ENCODE data around the gene SMIM20.
"Not testable (repeated sequence)": the region's sequence is repeated elsewhere in the genome, so short reads cannot be mapped to it uniquely, and the experiment has no call there.

The SMIM20 gene

DNA sequence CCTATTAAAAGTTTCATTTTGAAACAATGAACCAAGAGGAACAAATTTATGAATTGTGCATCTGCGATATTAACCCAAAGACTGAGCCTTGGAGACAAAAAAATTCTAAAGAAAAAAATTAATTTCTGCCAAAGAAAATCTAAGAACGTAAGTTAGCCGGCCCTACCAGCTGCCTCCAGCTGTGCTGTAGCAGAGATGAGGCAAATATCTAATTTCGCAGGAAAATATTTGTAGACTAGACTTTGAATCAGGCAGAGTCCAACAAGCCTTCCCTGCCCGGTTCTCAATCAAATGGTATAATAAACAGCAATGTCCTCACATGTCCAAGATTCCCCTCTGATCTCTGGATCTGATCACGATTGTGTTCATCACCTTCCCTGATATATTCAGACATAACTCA is 21.2 kb upstream of the SMIM20 start:
- H3K9me3 ChIP-seq (ENCODE audit: control insufficient read depth, insufficient read depth, low read length) = no peaks in the 10 kb centered on the region
- H3K27me3 ChIP-seq (ENCODE audit: control insufficient read depth, insufficient read depth, low read length) = no peaks in the 10 kb centered on the region
- no peak overlapping the region for H3K4me3 ChIP-seq (ENCODE audit: low read depth, low read length)
- peaks cover 22% of the 10 kb centered on the region for H3K4me1 ChIP-seq (ENCODE audit: control insufficient read depth, insufficient read depth, low read length)
- H3K27ac ChIP-seq (ENCODE audit: low read depth, low read length) = no peak overlapping the region
- H3K36me3 ChIP-seq (ENCODE audit: control insufficient read depth, insufficient read depth, low read length) = no peaks in the 10 kb centered on the region
- H3K9ac ChIP-seq (ENCODE audit: low read depth, low read length) = no peak overlapping the region

DNA sequence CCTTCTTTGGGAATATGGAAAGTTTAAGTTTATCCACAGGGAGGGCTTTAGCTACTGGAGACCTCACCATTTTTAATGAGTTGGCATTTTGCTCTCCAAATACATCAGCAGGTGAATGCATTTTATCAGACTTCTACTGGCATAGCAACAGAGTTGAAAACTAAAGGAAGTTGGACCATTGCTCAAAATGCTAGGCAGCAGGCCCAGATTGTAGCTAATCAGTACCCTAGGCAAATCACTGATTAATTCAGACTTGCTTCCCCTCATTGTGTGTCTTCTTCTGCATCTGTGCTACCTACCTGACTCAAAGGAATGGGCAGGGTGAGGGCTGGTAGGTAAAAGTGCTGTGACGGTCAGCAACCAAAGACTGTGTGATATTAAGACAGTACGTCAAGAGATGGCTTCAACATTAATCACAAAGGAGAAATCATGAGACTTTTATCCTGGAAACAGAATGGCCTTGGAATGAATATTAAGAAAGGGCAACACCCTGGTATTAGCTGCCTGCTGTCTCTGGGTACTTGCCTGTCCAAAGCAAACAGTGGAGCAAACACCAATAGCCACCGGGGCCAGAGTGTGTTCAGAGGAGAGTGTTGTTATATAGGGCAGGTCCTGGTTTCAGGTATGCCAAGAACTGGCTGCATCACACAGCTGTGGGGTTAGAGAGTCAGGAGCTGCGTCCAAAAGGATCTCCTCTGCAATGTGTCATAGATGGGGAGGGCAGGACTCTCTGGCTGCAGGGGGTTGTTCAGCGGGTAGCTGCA is 17.1 kb upstream of the SMIM20 start:
- Histone ChIP-seq H3K9me3 (ENCODE audit: control insufficient read depth, insufficient read depth, low read length) (no peaks in the 10 kb centered on the region), H3K4me1 (ENCODE audit: control insufficient read depth, insufficient read depth, low read length) (peaks cover 6% of the 10 kb centered on the region), H3K4me3 (ENCODE audit: low read depth, low read length) (no peak overlapping the region), H3K27ac (ENCODE audit: low read depth, low read length) (no peak overlapping the region), H3K36me3 (ENCODE audit: control insufficient read depth, insufficient read depth, low read length) (no peaks in the 10 kb centered on the region), H3K9ac (ENCODE audit: low read depth, low read length) (no peak overlapping the region), H3K27me3 (ENCODE audit: control insufficient read depth, insufficient read depth, low read length) (no peaks in the 10 kb centered on the region)

DNA sequence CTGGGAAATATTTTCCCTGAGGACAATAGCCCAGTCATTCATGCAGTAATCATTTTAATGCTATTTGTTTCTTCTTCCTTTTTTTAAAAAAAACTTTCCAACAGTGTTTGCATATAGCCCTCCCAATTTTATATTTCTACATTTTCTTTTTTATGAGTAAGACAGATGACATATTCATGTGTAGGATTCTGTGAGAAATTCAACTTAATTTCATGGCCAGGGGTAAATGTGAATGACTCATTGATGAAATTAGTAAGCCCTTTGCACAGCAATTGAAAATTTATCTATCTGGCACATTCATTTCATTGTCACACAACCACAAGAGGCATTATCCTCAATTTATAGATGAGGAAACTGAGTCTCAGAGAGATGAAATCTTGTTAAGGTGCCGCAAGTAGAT is 13.7 kb upstream of the SMIM20 start:
- H3K36me3 ChIP-seq (ENCODE audit: control insufficient read depth, insufficient read depth, low read length) = no peaks in the 10 kb centered on the region
- no peak overlapping the region for H3K27ac ChIP-seq (ENCODE audit: low read depth, low read length)
- no peak overlapping the region for H3K4me3 ChIP-seq (ENCODE audit: low read depth, low read length)
- no peaks in the 10 kb centered on the region for H3K27me3 ChIP-seq (ENCODE audit: control insufficient read depth, insufficient read depth, low read length)
- H3K4me1 ChIP-seq (ENCODE audit: control insufficient read depth, insufficient read depth, low read length) = 0 out of 2 replicates have a peak, but pooled peaks cover 4% of the 10 kb centered on the region
- H3K9me3 ChIP-seq (ENCODE audit: control insufficient read depth, insufficient read depth, low read length) = no peaks in the 10 kb centered on the region
- H3K9ac ChIP-seq (ENCODE audit: low read depth, low read length) = no peak overlapping the region

DNA sequence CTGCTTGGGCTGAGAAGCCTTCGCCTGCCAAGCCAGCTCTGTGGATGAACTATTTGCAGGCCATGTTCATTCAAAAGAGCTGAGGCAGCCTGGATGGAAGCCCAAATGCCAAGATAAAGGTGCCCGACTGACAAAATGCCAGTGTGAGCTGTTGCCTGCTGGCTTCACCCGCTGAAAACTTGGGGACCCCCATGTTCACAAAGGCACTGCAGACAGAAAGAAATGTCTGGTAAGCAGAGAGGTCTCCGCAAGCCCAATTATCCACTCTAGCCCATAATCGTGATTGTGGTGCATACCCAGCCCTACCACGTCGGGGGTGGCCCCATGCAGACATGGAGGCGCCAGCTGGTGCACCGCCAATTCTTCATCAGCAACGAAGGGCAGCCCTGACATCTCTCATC is 13.0 kb upstream of the SMIM20 start:
- Histone ChIP-seq H3K27ac (ENCODE audit: low read depth, low read length) (no peak overlapping the region), H3K9me3 (ENCODE audit: control insufficient read depth, insufficient read depth, low read length) (no peaks in the 10 kb centered on the region), H3K9ac (ENCODE audit: low read depth, low read length) (no peak overlapping the region), H3K27me3 (ENCODE audit: control insufficient read depth, insufficient read depth, low read length) (no peaks in the 10 kb centered on the region), H3K4me3 (ENCODE audit: low read depth, low read length) (no peak overlapping the region), H3K36me3 (ENCODE audit: control insufficient read depth, insufficient read depth, low read length) (no peaks in the 10 kb centered on the region), H3K4me1 (ENCODE audit: control insufficient read depth, insufficient read depth, low read length) (0 out of 2 replicates have a peak, but pooled peaks cover 4% of the 10 kb centered on the region)

DNA sequence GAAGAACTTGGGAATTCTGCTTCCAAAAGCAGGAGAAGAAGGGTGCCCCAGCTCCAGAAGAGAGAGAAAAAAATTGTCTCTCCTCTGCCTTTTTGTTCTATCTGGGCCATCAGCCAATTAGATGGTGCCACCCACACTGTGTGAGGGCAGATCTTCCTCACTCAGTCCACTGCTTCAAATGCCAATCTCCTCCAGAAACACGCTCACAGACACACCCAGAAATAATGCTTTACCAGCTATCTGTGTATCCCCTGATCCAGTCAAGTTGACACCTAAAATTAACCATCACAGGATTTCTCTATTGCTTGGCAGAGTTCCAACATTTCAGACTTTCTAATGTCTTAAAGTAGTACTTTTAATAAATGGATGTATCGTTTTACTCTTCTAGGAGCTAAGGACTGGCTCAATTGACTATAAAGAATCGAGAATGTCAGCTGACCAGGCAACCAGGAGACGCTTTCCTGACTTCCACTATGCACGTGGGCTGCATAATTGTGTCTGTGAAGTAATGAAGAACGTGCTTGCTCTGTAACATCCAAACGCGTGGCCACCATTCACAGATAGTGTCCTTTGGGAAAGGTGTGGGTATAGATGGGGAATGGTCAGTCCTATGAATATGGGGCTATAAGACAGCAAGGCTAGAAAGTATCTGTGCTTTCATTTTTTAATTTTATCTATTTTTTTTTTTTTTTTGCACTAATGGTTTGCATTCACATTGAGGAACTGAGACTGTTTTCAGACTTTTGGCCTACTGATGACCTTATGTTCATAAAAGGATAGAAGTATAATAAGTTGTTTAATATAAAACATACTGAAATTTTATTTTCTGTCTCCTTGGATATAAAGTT is 9.9 kb upstream of the SMIM20 start:
- Histone ChIP-seq H3K36me3 (ENCODE audit: control insufficient read depth, insufficient read depth, low read length) (no peaks in the 10 kb centered on the region), H3K9me3 (ENCODE audit: control insufficient read depth, insufficient read depth, low read length) (no peaks in the 10 kb centered on the region), H3K9ac (ENCODE audit: low read depth, low read length) (no peak overlapping the region), H3K4me1 (ENCODE audit: control insufficient read depth, insufficient read depth, low read length) (0 out of 2 replicates have a peak, but pooled peaks cover 4% of the 10 kb centered on the region), H3K27ac (ENCODE audit: low read depth, low read length) (no peak overlapping the region), H3K4me3 (ENCODE audit: low read depth, low read length) (no peak overlapping the region), H3K27me3 (ENCODE audit: control insufficient read depth, insufficient read depth, low read length) (no peaks in the 10 kb centered on the region)

DNA sequence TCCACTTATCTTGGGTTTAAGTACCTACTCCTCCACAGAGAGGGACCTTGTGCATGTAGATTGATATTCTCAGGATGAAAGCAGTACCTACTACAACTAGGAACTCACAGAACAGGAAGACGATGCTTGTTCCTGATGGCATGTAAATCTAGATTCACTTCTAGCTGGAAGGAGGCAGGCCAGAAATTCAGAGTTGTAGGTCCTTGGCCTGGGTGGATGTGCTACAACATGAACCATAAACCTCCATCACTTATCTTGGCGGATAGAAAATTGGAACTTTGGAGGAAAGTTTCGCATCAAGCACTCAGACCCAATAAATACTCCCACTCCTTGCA is 9.3 kb upstream of the SMIM20 start:
- Histone ChIP-seq H3K9me3 (ENCODE audit: control insufficient read depth, insufficient read depth, low read length) (no peaks in the 10 kb centered on the region), H3K9ac (ENCODE audit: low read depth, low read length) (no peak overlapping the region), H3K27ac (ENCODE audit: low read depth, low read length) (no peak overlapping the region), H3K4me1 (ENCODE audit: control insufficient read depth, insufficient read depth, low read length) (0 out of 2 replicates have a peak, but pooled peaks cover 4% of the 10 kb centered on the region), H3K4me3 (ENCODE audit: low read depth, low read length) (no peak overlapping the region), H3K36me3 (ENCODE audit: control insufficient read depth, insufficient read depth, low read length) (no peaks in the 10 kb centered on the region), H3K27me3 (ENCODE audit: control insufficient read depth, insufficient read depth, low read length) (no peaks in the 10 kb centered on the region)

DNA sequence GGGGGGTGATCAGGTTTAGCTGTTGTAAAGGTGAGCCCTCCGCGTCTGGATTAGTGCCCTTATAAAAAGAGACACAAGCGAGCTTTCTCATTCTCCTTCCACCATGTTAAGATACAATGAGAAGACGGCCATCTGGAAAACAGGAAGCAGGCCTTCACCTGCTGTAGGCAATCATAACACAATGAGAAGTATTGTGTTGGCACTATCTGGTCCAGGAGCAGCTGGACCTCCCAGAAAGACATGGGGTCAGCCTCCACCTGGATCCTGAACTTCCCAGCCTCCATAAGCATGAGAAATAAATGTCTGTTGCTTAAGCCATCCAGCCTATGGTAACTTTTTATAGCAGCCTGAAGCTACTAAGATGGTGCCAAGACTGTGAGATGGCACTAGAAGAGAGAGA is 8.6 kb upstream of the SMIM20 start:
- Histone ChIP-seq H3K9me3 (ENCODE audit: control insufficient read depth, insufficient read depth, low read length) (no peaks in the 10 kb centered on the region), H3K4me1 (ENCODE audit: control insufficient read depth, insufficient read depth, low read length) (0 out of 2 replicates have a peak, but pooled peaks cover 4% of the 10 kb centered on the region), H3K9ac (ENCODE audit: low read depth, low read length) (no peak overlapping the region), H3K27me3 (ENCODE audit: control insufficient read depth, insufficient read depth, low read length) (no peaks in the 10 kb centered on the region), H3K4me3 (ENCODE audit: low read depth, low read length) (no peak overlapping the region), H3K27ac (ENCODE audit: low read depth, low read length) (no peak overlapping the region), H3K36me3 (ENCODE audit: control insufficient read depth, insufficient read depth, low read length) (no peaks in the 10 kb centered on the region)

DNA sequence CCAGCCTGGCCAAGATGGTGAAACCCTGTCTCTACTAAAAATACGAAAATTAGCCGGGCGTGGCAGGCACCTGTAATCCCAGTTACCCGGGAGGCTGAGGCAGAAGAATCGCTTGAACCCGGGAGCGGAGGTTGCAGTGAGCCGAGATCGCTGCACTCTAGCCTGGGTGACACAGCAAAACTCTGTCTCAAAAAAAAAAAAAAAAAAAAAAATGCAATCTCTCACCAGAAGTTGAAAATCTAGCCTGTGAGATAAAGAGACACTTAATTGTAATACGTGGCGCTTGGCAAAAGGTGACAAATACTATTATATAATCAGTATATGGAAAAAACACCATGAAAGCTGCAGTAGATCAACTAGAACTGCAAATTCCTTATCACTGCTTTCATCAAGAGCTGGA is 7.9 kb upstream of the SMIM20 start:
- not testable (repeated sequence) for H3K27ac ChIP-seq (ENCODE audit: low read depth, low read length); H3K27me3 ChIP-seq (ENCODE audit: control insufficient read depth, insufficient read depth, low read length); H3K36me3 ChIP-seq (ENCODE audit: control insufficient read depth, insufficient read depth, low read length)

DNA sequence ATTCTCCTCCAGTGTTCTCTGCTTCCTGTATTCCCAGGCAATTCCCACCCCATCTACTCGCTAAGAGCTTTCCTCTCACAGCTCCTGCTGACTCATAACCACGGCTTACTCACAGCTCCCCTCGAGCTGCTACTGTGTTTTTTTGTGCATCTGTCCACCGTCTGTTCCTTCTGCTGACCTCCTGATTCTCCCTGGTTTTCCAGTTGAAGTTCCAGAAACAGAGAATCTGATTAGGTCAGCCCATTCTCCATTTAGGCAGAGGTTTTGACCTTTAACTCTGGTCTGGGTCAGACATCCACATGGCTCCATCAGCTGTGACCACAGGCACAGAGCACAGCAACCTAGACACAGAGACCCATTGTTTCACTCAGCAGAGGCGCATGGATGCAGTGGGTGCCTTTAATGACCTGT is 5.5 kb upstream of the SMIM20 start:
- peaks cover 16% of the 10 kb centered on the region for H3K27me3 ChIP-seq (ENCODE audit: control insufficient read depth, insufficient read depth, low read length)
- no peak overlapping the region for H3K27ac ChIP-seq (ENCODE audit: low read depth, low read length)
- H3K9me3 ChIP-seq (ENCODE audit: control insufficient read depth, insufficient read depth, low read length) = no peaks in the 10 kb centered on the region
- H3K9ac ChIP-seq (ENCODE audit: low read depth, low read length) = no peak overlapping the region
- no peak overlapping the region for H3K4me3 ChIP-seq (ENCODE audit: low read depth, low read length)
- peaks cover 8% of the 10 kb centered on the region; the same call in 1 of the 2 replicates for H3K4me1 ChIP-seq (ENCODE audit: control insufficient read depth, insufficient read depth, low read length)
- no peaks in the 10 kb centered on the region for H3K36me3 ChIP-seq (ENCODE audit: control insufficient read depth, insufficient read depth, low read length)

More for the DNA sequence above, 7.9 kb upstream of the SMIM20 start:
- H3K9me3 ChIP-seq (ENCODE audit: control insufficient read depth, insufficient read depth, low read length); H3K4me3 ChIP-seq (ENCODE audit: low read depth, low read length); H3K4me1 ChIP-seq (ENCODE audit: control insufficient read depth, insufficient read depth, low read length); H3K9ac ChIP-seq (ENCODE audit: low read depth, low read length): not testable (repeated sequence)

DNA sequence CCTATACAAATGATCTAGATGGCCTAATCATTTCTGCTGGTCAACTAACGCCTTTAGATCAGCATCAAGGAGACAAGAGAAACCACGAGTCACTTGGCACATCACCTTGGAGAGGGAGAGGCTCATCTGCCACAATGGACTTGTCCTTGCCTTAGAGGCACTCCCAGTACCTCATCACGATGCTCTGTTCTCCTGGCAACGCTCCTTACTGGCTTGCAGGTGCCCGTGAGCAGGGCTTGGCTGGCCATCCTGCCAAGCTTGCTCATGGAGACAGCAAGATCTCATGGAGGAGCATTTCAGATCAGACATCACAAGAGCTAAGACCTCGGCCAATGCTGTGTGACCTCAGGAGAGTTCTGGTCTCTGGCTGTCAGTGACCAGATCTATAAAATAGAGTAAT is 2.7 kb upstream of the SMIM20 start:
- Histone ChIP-seq H3K4me1 (ENCODE audit: control insufficient read depth, insufficient read depth, low read length) (peaks cover 18% of the 10 kb centered on the region), H3K9me3 (ENCODE audit: control insufficient read depth, insufficient read depth, low read length) (no peaks in the 10 kb centered on the region), H3K36me3 (ENCODE audit: control insufficient read depth, insufficient read depth, low read length) (no peaks in the 10 kb centered on the region), H3K4me3 (ENCODE audit: low read depth, low read length) (no peak overlapping the region), H3K27me3 (ENCODE audit: control insufficient read depth, insufficient read depth, low read length) (peaks cover 16% of the 10 kb centered on the region), H3K27ac (ENCODE audit: low read depth, low read length) (no peak overlapping the region), H3K9ac (ENCODE audit: low read depth, low read length) (no peak overlapping the region)
